H1 (cell line): ENCODE data around the gene CDNF. TPM values are rescaled to one million over a fixed set of nuclear protein-coding genes. Genes with fewer than 3 reads are reported as not detected.

ENCODE experiments used
- CTCF ChIA-PET: fragments of 300-600 bp; sonication (Branson Sonifier 250); formaldehyde crosslinking; loops from one replicate; lab custom pipeline; 2021; ENCODE audit not compliant: partially characterized antibody; lab: Charles Lee
- POLR2A ChIA-PET: fragments of 300-600 bp; sonication (Branson Sonifier 250); formaldehyde crosslinking; loops from one replicate; lab custom pipeline; 2021; ENCODE audit warnings: inconsistent platforms; ENCODE audit not compliant: partially characterized antibody; lab: Charles Lee
- DNase-seq, 2 experiments: peaks; one replicate each; pipeline versions ENCODE4 v3.0.0 to v3.0.0-alpha.2; 2010 to 2022; ENCODE audit warnings: low spot score in 2 of 2, low read depth in 1 of 2, mixed read lengths in 1 of 2
- FAIRE-seq: peaks from 2 replicates; lab custom pipeline; 2011; peaks lifted over from hg19 to GRCh38; lab: Jason Lieb, UNC
- H2AFZ ChIP-seq: 2 replicates; pipeline ENCODE4 v1.8.1; 2012; ENCODE audit warnings: low read length, inconsistent platforms
- H2AK5ac ChIP-seq: 2 replicates; pipeline ENCODE4 v1.6.1; 2013; ENCODE audit warnings: low read depth, low read length
- H2BK120ac ChIP-seq: replicated peaks from 2 replicates; pipeline ENCODE3; 2013; ENCODE audit warnings: low read depth, low read length, inconsistent platforms
- H2BK12ac ChIP-seq: 2 replicates; pipeline ENCODE4 v1.6.1; 2013; ENCODE audit warnings: low read depth, low read length
- H2BK15ac ChIP-seq: 2 replicates; pipeline ENCODE4 v1.6.1; 2013; ENCODE audit warnings: low read length
- H2BK20ac ChIP-seq: 2 replicates; pipeline ENCODE4 v1.6.1; 2013; ENCODE audit warnings: low read length
- H2BK5ac ChIP-seq: 2 replicates; pipeline ENCODE4 v1.6.1; 2013; ENCODE audit warnings: low read depth, low read length
- H3K14ac ChIP-seq: 2 replicates; pipeline ENCODE4 v1.6.1; 2013; ENCODE audit warnings: inconsistent platforms; ENCODE audit not compliant: insufficient read length
- H3K18ac ChIP-seq: 2 replicates; pipeline ENCODE4 v1.6.1; 2013; ENCODE audit warnings: low read length; ENCODE audit errors: extremely low read depth
- H3K23ac ChIP-seq: 2 replicates; pipeline ENCODE4 v1.6.1; 2013; ENCODE audit warnings: inconsistent platforms; ENCODE audit not compliant: insufficient read length
- H3K23me2 ChIP-seq: 2 replicates; pipeline ENCODE4 v1.6.1; 2013; ENCODE audit warnings: low read depth, low read length
- H3K27ac ChIP-seq: 2 replicates; pipeline ENCODE4 v1.6.1; 2011; ENCODE audit warnings: low read depth, low read length, inconsistent platforms
- H3K27me3 ChIP-seq, 4 experiments: replicated peaks in 1 of 4; 1 replicate in 1 of 4; 2 replicates in 3 of 4; pipeline versions ENCODE4 v1.6.1 to v1.8.1; 2011 to 2013; ENCODE audit warnings: low read length in 3 of 4, mild to moderate bottlenecking in 3 of 4, inconsistent platforms in 2 of 4, mixed read lengths in 2 of 4, moderate library complexity in 1 of 4; ENCODE audit not compliant: control insufficient read depth in 3 of 4, insufficient read depth in 3 of 4; ENCODE audit errors: extremely low read depth in 1 of 4
- H3K36me3 ChIP-seq, 4 experiments: 2 replicates each; pipeline versions ENCODE4 v1.6.1 to v1.8.1; 2011 to 2013; ENCODE audit warnings: mild to moderate bottlenecking in 4 of 4, low read length in 3 of 4, moderate library complexity in 2 of 4, control low read depth in 1 of 4, inconsistent platforms in 1 of 4; ENCODE audit not compliant: insufficient read depth in 4 of 4, control insufficient read depth in 2 of 4
- H3K4ac ChIP-seq: replicated peaks from 2 replicates; pipeline ENCODE3; 2013; ENCODE audit warnings: low read length, low read depth, mixed read lengths, inconsistent platforms; ENCODE audit not compliant: insufficient read length
- H3K4me1 ChIP-seq, 4 experiments: replicated peaks in 1 of 4; 1 replicate in 1 of 4; 2 replicates in 3 of 4; pipeline versions ENCODE4 v1.6.1 to v1.8.1; 2011 to 2013; ENCODE audit warnings: low read length in 3 of 4, inconsistent platforms in 2 of 4, mixed read lengths in 1 of 4; ENCODE audit not compliant: insufficient read depth in 4 of 4, control insufficient read depth in 3 of 4
- H3K4me2 ChIP-seq, 2 experiments: 2 replicates each; pipeline versions ENCODE4 v1.6.1 to v1.8.1; 2011 to 2013; ENCODE audit warnings: low read depth in 2 of 2, low read length in 2 of 2, control low read depth in 1 of 2, inconsistent platforms in 1 of 2, mild to moderate bottlenecking in 1 of 2; ENCODE audit not compliant: insufficient read depth in 1 of 2
- H3K4me3 ChIP-seq, 4 experiments: fragments of 200-600, 300-600 bp in 1 of 4; sonication (generic), shearing (Covaris generic), sonication (Bioruptor Twin) in 1 of 4; 2 replicates each; pipeline versions ENCODE4 v1.5.1 to v1.8.1; 2011 to 2016; ENCODE audit warnings: low read length in 4 of 4, low read depth in 3 of 4, control low read depth in 2 of 4, inconsistent platforms in 2 of 4, mild to moderate bottlenecking in 2 of 4, mixed read lengths in 1 of 4, moderate library complexity in 1 of 4; ENCODE audit not compliant: insufficient read depth in 2 of 4; ENCODE audit errors: extremely low read depth in 1 of 4
- H3K56ac ChIP-seq: replicated peaks from 2 replicates; pipeline ENCODE3; 2013; ENCODE audit warnings: low read depth, mild to moderate bottlenecking, mixed read lengths, low read length, inconsistent platforms; ENCODE audit not compliant: insufficient read length
- H3K79me1 ChIP-seq: 2 replicates; pipeline ENCODE4 v1.6.1; 2013; ENCODE audit warnings: low read depth, low read length, control low read depth
- H3K79me2 ChIP-seq, 2 experiments: 2 replicates each; pipeline versions ENCODE4 v1.6.1 to v1.8.1; 2012 to 2013; ENCODE audit warnings: low read length in 2 of 2, mild to moderate bottlenecking in 2 of 2, inconsistent platforms in 1 of 2; ENCODE audit not compliant: insufficient read depth in 2 of 2, control insufficient read depth in 1 of 2
- H3K9ac ChIP-seq, 4 experiments: replicated peaks in 1 of 4; 1 replicate in 1 of 4; 2 replicates in 3 of 4; pipeline versions ENCODE4 v1.6.1 to v1.8.1; 2011 to 2013; ENCODE audit warnings: low read depth in 3 of 4, low read length in 3 of 4, control low read depth in 2 of 4, mild to moderate bottlenecking in 2 of 4, moderate library complexity in 2 of 4, inconsistent platforms in 1 of 4; ENCODE audit errors: extremely low read depth in 1 of 4
- H3K9me3 ChIP-seq, 2 experiments: 2 replicates each; pipeline versions ENCODE4 v1.6.1 to v1.8.1; 2012 to 2013; ENCODE audit warnings: mild to moderate bottlenecking in 2 of 2, moderate library complexity in 2 of 2, control low read depth in 1 of 2, inconsistent platforms in 1 of 2, low read depth in 1 of 2, low read length in 1 of 2, mixed read lengths in 1 of 2; ENCODE audit not compliant: insufficient read depth in 2 of 2
- H4K20me1 ChIP-seq, 2 experiments: replicated peaks in 1 of 2; 2 replicates each; pipeline versions ENCODE3 to v1.8.1; 2011 to 2013; ENCODE audit warnings: inconsistent platforms in 2 of 2, low read length in 2 of 2, mild to moderate bottlenecking in 1 of 2; ENCODE audit not compliant: insufficient read depth in 2 of 2, control insufficient read depth in 1 of 2
- H4K5ac ChIP-seq: 2 replicates; pipeline ENCODE4 v1.6.1; 2013; ENCODE audit warnings: low read length, low read depth, mixed read lengths, inconsistent platforms; ENCODE audit not compliant: insufficient read length
- H4K8ac ChIP-seq: 2 replicates; pipeline ENCODE4 v1.8.0; 2013; ENCODE audit warnings: mild to moderate bottlenecking, moderate library complexity, low read length, inconsistent platforms; ENCODE audit not compliant: insufficient read depth; ENCODE audit errors: extremely low read depth
- H4K91ac ChIP-seq: replicated peaks from 2 replicates; pipeline ENCODE3; 2013; ENCODE audit warnings: low read length, mixed read lengths, inconsistent platforms; ENCODE audit not compliant: insufficient read length
- MAFK ChIP-seq: IDR thresholded peaks from 2 replicates; pipeline ENCODE4 v1.6.1; 2012; ENCODE audit warnings: low read depth, mild to moderate bottlenecking, improper control_type of control experiment, low read length
- RXRA ChIP-seq: IDR thresholded peaks from 2 replicates; pipeline ENCODE4 v1.6.1; 2011; ENCODE audit warnings: low read depth, mild to moderate bottlenecking, low read length, moderate library complexity; ENCODE audit not compliant: insufficient read depth
- WGBS, 2 experiments: shearing (Covaris generic) in 1 of 2; methylation state at CpG; one replicate each; pipeline versions ENCODE4 v1.1.6 to v1.1.7; 2013 to 2015; ENCODE audit warnings: low lambda C conversion rate in 2 of 2, mixed read lengths in 2 of 2, inconsistent platforms in 1 of 2, low coverage in 1 of 2, missing lambda C conversion rate in 1 of 2; ENCODE audit not compliant: insufficient replicate concordance in 2 of 2, insufficient coverage in 1 of 2, insufficient read length in 1 of 2; ENCODE audit errors: extremely low coverage in 1 of 2, missing lambda C conversion rate in 1 of 2; 5-methylcytosine and 5-hydroxymethylcytosine counted together
- polyA plus RNA-seq, 7 experiments: library from polyadenylated mRNA; depleted of rRNA in 3 of 7; stranded (reverse) in 5 of 7; unstranded in 2 of 7; fragments of >200 nt in 5 of 7; fragments of 200-250 nt in 2 of 7; gene quantifications; 1 replicate in 5 of 7; 2 replicates in 1 of 7; 4 replicates in 1 of 7; pipeline versions ENCODE4 v1.2.1 to v1.2.3, GENCODE V29; 2011 to 2013; ENCODE audit warnings: missing spikeins in 2 of 7, mixed read lengths in 2 of 7
- total RNA-seq: library from RNA; stranded (reverse); fragmentation: NEBNext Ultra II Directional; extraction: Animal tissue kit (Norgen Biotek cat#: 25700); gene quantifications from 2 replicates; pipeline ENCODE4 v1.2.1, GENCODE V29; 2021

CDNF gene
- total and polyA plus RNA-seq, 2 of the 8 experiments (the other 6 are each of a cell fraction or from before 2014, with no cell fraction given), result 0.32 to 0.67 TPM

DNA sequence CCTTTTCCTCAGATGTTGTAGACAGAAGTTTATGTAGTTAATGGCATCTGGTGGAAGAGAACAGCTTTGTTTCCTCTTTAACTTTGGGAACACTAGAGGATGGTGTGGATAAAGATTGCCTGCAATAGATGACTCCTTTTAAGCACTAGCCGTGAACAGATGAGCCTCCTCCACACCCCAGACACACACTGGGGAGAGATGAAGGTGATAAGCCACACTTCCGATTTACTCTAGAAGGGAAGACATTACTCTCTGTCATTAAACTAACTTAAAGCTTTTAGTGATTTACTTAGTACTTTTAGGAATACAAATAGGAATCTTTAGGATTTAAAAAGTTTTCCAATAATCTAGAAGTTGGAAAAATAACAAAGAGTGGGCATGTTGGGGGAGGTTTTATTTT, 7.1 kb upstream of the CDNF start:
- H2AK5ac ChIP-seq, result no peak overlapping the region
- no peak overlapping the region for H3K56ac ChIP-seq
- H3K4me1 ChIP-seq, result no peaks in the 10 kb centered on the region
- H2BK20ac ChIP-seq, result no peak overlapping the region
- H4K91ac ChIP-seq, result no peak overlapping the region
- H2BK5ac ChIP-seq, result no peak overlapping the region
- no peak overlapping the region for H3K9ac ChIP-seq
- H3K14ac ChIP-seq, result no peak overlapping the region
- H3K18ac ChIP-seq, result no peak overlapping the region
- TF ChIP-seq RXRA (no peak), MAFK (no peak)
- H4K20me1 ChIP-seq, result peaks cover 3 to 9% of the 10 kb centered on the region in 2 experiments
- H3K79me1 ChIP-seq, result peaks cover 2% of the 10 kb centered on the region; the same call in 1 of the 2 replicates
- H3K4ac ChIP-seq, result no peak overlapping the region
- FAIRE-seq, result no peak
- H4K8ac ChIP-seq, result no peak overlapping the region
- H3K79me2 ChIP-seq, result peaks cover 0 to 27% of the 10 kb centered on the region in 2 experiments; a peak in 2 of 4 replicates
- no peak overlapping the region for H3K23ac ChIP-seq
- H2BK120ac ChIP-seq, result no peak overlapping the region
- no peak overlapping the region for H2BK15ac ChIP-seq
- ChIA-PET POLR2A (interaction anchor here (0.9 to 1.1 kb wide), 2 partner anchors 9 to 33 kb away, joined by 3 to 5 read pairs; partner anchors contain the start of gene SUV39H2), CTCF (interaction anchor here (0.8 to 1.1 kb wide), 4 partner anchors 23 to 59 kb away, joined by 3 to 4 read pairs (median 3); no protein-coding TSS in a partner anchor)
- peaks cover 30 to 59% (median 39%) of the 10 kb centered on the region in 4 experiments for H3K36me3 ChIP-seq
- 92% methylated on average over 2 of the region's 2 CpGs; no CpG with 5 or more reads in 1 of the 2 experiments for WGBS, 2 experiments
- H2AFZ ChIP-seq, result no peak overlapping the region
- no peak for DNase-seq
- H3K27me3 ChIP-seq, result no peaks in the 10 kb centered on the region
- no peak overlapping the region for H3K27ac ChIP-seq
- H3K4me3 ChIP-seq, result no peak overlapping the region
- H3K4me2 ChIP-seq, result no peak overlapping the region
- H3K9me3 ChIP-seq, result no peaks in the 10 kb centered on the region
- no peaks in the 10 kb centered on the region for H3K23me2 ChIP-seq
- H4K5ac ChIP-seq, result no peak overlapping the region
- no peak overlapping the region for H2BK12ac ChIP-seq
